K562 (cell line): ENCODE data around the gene RGS9. TPM values are rescaled to one million over a fixed set of nuclear protein-coding genes. Genes with fewer than 3 reads are reported as not detected.
A peak's percentile ranks its signal among the peaks of the same experiment; 100 is the strongest.

Experiments used
- CTBP1 ChIP-seq: fragments of 450-650 bp; IDR thresholded peaks from 2 replicates; pipeline ENCODE4 v1.6.1; 2016; ENCODE audit warnings: borderline replicate concordance
- DACH1 ChIP-seq: fragments of 450-650 bp; IDR thresholded peaks from 2 replicates; pipeline ENCODE4 v1.6.1; 2018; ENCODE audit not compliant: partially characterized antibody
- ESRRB ChIP-seq: fragments of 250-450 bp; sonication (Bioruptor Pico); IDR thresholded peaks from 2 replicates; pipeline ENCODE4 v1.5.0; 2020; ENCODE audit warnings: mild to moderate bottlenecking, moderate library complexity, borderline replicate concordance
- HDAC1 ChIP-seq, 2 experiments: fragments of 450-650 bp; IDR thresholded peaks; 2 replicates each; pipeline ENCODE4 v1.6.1; 2016 to 2017; ENCODE audit warnings: inconsistent platforms in 1 of 2, mild to moderate bottlenecking in 1 of 2, moderate library complexity in 1 of 2
- KAT8 ChIP-seq: fragments of 450-650 bp; IDR thresholded peaks from 2 replicates; pipeline ENCODE4 v1.6.1; 2016; ENCODE audit warnings: low read depth, mild to moderate bottlenecking
- NBN ChIP-seq: fragments of 450-650 bp; IDR thresholded peaks from 2 replicates; pipeline ENCODE4 v1.6.1; 2016; ENCODE audit warnings: low read depth, mild to moderate bottlenecking
- NRF1 ChIP-seq, 2 experiments: fragments of 450-650 bp; IDR thresholded peaks in 1 of 2; conservative IDR thresholded peaks in 1 of 2; 2 replicates each; pipeline ENCODE4 v1.6.1; 2014; ENCODE audit warnings: mild to moderate bottlenecking in 2 of 2
- RAD21 ChIP-seq, 2 experiments: fragments of 250-450 bp in 1 of 2; fragments of 450-650 bp in 1 of 2; sonication (Bioruptor Pico) in 1 of 2; formaldehyde crosslinking in 1 of 2; IDR thresholded peaks in 1 of 2; conservative IDR thresholded peaks in 1 of 2; 2 replicates each; pipeline versions ENCODE4 v1.4.0 to v1.8.0; 2020 to 2022; ENCODE audit warnings: mild to moderate bottlenecking in 2 of 2, moderate library complexity in 1 of 2
- RB1 ChIP-seq: fragments of 450-650 bp; IDR thresholded peaks from 2 replicates; pipeline ENCODE4 v1.6.1; 2017; ENCODE audit warnings: low read depth, mild to moderate bottlenecking
- SMAD4 ChIP-seq: fragments of 250-450 bp; sonication (Bioruptor Pico); conservative IDR thresholded peaks from 2 replicates; pipeline ENCODE4 v1.8.0; 2021; ENCODE audit warnings: inconsistent platforms, mild to moderate bottlenecking, moderate library complexity
- SMARCA5 ChIP-seq: fragments of 450-650 bp; IDR thresholded peaks from 2 replicates; pipeline ENCODE4 v1.6.1; 2016
- SRSF1 ChIP-seq: fragments of 200-400 bp; formaldehyde crosslinking; IDR thresholded peaks from 2 replicates; pipeline ENCODE4 v1.6.1; 2017; ENCODE audit warnings: mild to moderate bottlenecking, low read depth, low read length, moderate library complexity
- ZFP1 ChIP-seq: fragments of 450-650 bp; formaldehyde crosslinking; IDR thresholded peaks from 2 replicates; pipeline ENCODE4 v1.4.0; 2020; ENCODE audit warnings: mild to moderate bottlenecking, mixed read lengths
- ZKSCAN8 ChIP-seq: fragments of 200-800 bp; sonication (Bioruptor generic); IDR thresholded peaks from 2 replicates; pipeline ENCODE4 v1.6.1; 2016; ENCODE audit warnings: missing genetic modification characterization, missing compliant biosample characterization
- polyA plus RNA-seq, 8 experiments: library from polyadenylated mRNA; depleted of rRNA in 4 of 8; stranded (reverse) in 5 of 8; unstranded in 3 of 8; fragments of >200 nt; fragmentation: Nextera tagmentation in 2 of 8; fragmentation: Illumina TruSeq in 1 of 8; extraction: Ambion mirVana in 2 of 8; extraction: Trizol in 1 of 8; gene quantifications; 2 replicates each; pipeline versions ENCODE4 v1.2.1 to v1.2.3, GENCODE V29; 2011 to 2014; ENCODE audit warnings: inconsistent platforms in 1 of 8, missing spikeins in 1 of 8
- total RNA-seq, 7 experiments: library from RNA; depleted of rRNA in 6 of 7; stranded (reverse); fragments of >200 nt in 6 of 7; fragmentation: Illumina TruSeq in 2 of 7; extraction: Trizol in 2 of 7; gene quantifications; 2 replicates each; pipeline versions ENCODE4 v1.2.1 to v1.2.3, GENCODE V29; 2011 to 2021; ENCODE audit warnings: low replicate concordance in 1 of 7
- TF ChIP-seq, protein P1 (sequence below), 2 experiments: fragments of 450-650 bp; IDR thresholded peaks; 2 replicates each; pipeline ENCODE4 v1.6.1; 2016
- TF ChIP-seq, protein P2 (sequence below): IDR thresholded peaks from 2 replicates; pipeline ENCODE4 v1.6.1; 2011; ENCODE audit warnings: borderline replicate concordance, low read depth, mild to moderate bottlenecking, moderate library complexity, low read length; ENCODE audit not compliant: insufficient read depth, poor library complexity, severe bottlenecking
- TF ChIP-seq, protein P3 (sequence below): fragments of 450-650 bp; IDR thresholded peaks from 2 replicates; pipeline ENCODE4 v1.6.1; 2018; ENCODE audit not compliant: partially characterized antibody
- TF ChIP-seq, protein P4 (sequence below): fragments of 250-450 bp; sonication (Bioruptor Pico); IDR thresholded peaks from 2 replicates; pipeline ENCODE4 v1.4.0; 2020

RGS9 gene
- total and polyA plus RNA-seq, 9 of the 15 experiments (the other 6 are each of a cell fraction or from before 2014, with no cell fraction given), result 0.18 to 1.4 (median 0.55) TPM

DNA sequence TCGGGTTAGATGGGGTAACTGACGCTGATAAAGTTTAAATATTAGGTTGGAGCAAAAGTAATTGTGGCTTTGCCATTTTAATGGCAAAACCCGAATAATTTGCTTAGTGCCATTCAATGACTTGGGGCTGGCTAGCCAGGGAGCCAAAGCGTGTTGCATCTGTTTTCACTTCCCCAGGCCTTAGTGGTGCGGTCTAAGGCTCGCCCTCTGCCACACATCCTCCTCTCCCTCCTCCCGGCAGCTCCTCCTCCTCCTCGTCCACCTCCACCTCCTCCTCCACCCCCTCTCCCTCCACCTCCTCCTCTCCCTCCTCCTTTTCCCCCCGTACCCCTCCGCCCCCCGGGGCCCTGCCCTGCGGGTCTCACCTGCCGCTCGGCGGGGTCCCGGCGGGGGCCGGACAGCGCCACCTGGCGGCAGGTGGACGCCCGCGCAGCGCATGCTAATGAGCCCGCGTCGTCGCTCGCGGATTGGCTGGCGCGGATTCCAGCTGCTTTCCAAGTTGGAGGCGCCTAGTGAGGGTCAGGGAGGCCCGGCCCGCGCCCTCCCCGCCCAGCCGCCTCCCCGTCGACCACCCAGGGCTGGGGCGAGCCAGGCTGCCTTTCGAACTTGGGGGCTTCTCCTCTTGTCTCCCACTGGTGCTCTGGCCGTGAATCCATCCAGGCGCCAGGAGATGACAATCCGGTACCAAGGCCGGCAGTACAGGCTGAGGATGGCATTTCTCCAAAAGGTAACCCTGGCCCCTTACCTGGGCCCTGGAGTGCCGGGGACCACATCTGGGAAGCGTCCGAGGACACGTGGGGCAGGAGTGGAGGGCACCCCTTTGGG, 36.6 kb upstream of the RGS9 start (continued):
- TF ChIP-seq RB1 (peak; percentile 58; the same call in 1 of the 2 replicates), ZFP1 (CRISPR knock-in tag) (no peak), SRSF1 (no peak), SMARCA5 (peak; percentile 33; the same call in 1 of the 2 replicates), HDAC1 (IDR thresholded peaks at IDR 0.05) (peak in 1 of 2 experiments; percentile 70; a peak in 2 of 4 replicates), NRF1 (conservative IDR thresholded peaks at IDR 0.05 in 1 of 2, IDR thresholded peaks at IDR 0.05 in 1 of 2) (peak; percentile 41 to 52; a peak in 2 of 4 replicates), RAD21 (CRISPR knock-in tag; conservative IDR thresholded peaks at IDR 0.05 in 1 of 2, IDR thresholded peaks at IDR 0.05 in 1 of 2) (peak; percentile 70 to 73), ESRRB (CRISPR knock-in tag) (no peak), ZKSCAN8 (no peak), SMAD4 (CRISPR knock-in tag) (no peak), CTBP1 (0 out of 2 replicates have a peak, but pooled peaks have one; percentile 49), NBN (peak; percentile 30; the same call in 1 of the 2 replicates), KAT8 (no peak), DACH1 (peak; percentile 69)
- TF ChIP-seq, protein P1, sequence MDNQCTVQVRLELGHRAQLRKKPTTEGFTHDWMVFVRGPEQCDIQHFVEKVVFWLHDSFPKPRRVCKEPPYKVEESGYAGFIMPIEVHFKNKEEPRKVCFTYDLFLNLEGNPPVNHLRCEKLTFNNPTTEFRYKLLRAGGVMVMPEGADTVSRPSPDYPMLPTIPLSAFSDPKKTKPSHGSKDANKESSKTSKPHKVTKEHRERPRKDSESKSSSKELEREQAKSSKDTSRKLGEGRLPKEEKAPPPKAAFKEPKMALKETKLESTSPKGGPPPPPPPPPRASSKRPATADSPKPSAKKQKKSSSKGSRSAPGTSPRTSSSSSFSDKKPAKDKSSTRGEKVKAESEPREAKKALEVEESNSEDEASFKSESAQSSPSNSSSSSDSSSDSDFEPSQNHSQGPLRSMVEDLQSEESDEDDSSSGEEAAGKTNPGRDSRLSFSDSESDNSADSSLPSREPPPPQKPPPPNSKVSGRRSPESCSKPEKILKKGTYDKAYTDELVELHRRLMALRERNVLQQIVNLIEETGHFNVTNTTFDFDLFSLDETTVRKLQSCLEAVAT (IDR thresholded peaks at IDR 0.05), result peak; percentile 25 to 59; a peak in 2 of 4 replicates
- TF ChIP-seq, protein P2, sequence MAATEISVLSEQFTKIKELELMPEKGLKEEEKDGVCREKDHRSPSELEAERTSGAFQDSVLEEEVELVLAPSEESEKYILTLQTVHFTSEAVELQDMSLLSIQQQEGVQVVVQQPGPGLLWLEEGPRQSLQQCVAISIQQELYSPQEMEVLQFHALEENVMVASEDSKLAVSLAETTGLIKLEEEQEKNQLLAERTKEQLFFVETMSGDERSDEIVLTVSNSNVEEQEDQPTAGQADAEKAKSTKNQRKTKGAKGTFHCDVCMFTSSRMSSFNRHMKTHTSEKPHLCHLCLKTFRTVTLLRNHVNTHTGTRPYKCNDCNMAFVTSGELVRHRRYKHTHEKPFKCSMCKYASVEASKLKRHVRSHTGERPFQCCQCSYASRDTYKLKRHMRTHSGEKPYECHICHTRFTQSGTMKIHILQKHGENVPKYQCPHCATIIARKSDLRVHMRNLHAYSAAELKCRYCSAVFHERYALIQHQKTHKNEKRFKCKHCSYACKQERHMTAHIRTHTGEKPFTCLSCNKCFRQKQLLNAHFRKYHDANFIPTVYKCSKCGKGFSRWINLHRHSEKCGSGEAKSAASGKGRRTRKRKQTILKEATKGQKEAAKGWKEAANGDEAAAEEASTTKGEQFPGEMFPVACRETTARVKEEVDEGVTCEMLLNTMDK, result peak; percentile 75
- TF ChIP-seq, protein P3, sequence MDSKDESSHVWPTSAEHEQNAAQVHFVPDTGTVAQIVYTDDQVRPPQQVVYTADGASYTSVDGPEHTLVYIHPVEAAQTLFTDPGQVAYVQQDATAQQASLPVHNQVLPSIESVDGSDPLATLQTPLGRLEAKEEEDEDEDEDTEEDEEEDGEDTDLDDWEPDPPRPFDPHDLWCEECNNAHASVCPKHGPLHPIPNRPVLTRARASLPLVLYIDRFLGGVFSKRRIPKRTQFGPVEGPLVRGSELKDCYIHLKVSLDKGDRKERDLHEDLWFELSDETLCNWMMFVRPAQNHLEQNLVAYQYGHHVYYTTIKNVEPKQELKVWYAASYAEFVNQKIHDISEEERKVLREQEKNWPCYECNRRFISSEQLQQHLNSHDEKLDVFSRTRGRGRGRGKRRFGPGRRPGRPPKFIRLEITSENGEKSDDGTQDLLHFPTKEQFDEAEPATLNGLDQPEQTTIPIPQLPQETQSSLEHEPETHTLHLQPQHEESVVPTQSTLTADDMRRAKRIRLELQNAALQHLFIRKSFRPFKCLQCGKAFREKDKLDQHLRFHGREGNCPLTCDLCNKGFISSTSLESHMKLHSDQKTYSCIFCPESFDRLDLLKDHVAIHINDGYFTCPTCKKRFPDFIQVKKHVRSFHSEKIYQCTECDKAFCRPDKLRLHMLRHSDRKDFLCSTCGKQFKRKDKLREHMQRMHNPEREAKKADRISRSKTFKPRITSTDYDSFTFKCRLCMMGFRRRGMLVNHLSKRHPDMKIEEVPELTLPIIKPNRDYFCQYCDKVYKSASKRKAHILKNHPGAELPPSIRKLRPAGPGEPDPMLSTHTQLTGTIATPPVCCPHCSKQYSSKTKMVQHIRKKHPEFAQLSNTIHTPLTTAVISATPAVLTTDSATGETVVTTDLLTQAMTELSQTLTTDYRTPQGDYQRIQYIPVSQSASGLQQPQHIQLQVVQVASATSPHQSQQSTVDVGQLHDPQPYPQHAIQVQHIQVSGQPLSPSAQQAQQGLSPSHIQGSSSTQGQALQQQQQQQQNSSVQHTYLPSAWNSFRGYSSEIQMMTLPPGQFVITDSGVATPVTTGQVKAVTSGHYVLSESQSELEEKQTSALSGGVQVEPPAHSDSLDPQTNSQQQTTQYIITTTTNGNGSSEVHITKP, result peak; percentile 89
- TF ChIP-seq, protein P4, sequence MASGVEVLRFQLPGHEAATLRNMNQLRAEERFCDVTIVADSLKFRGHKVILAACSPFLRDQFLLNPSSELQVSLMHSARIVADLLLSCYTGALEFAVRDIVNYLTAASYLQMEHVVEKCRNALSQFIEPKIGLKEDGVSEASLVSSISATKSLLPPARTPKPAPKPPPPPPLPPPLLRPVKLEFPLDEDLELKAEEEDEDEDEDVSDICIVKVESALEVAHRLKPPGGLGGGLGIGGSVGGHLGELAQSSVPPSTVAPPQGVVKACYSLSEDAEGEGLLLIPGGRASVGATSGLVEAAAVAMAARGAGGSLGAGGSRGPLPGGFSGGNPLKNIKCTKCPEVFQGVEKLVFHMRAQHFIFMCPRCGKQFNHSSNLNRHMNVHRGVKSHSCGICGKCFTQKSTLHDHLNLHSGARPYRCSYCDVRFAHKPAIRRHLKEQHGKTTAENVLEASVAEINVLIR (CRISPR knock-in tag), result no peak
